Fibroblast of gingiva (primary cell): ENCODE measurements around the gene NEURL1B.
A peak's percentile ranks its signal among the peaks of the same experiment; 100 is the strongest.
"Not testable (repeated sequence)": the region's sequence is repeated elsewhere in the genome, so short reads cannot be mapped to it uniquely, and the experiment has no call there.

ENCODE experiments used
- DNase-seq: peaks from one replicate; pipeline ENCODE4 v3.0.0-alpha.2; 2011; ENCODE audit warnings: low read depth

The NEURL1B gene

GRCh38 chr5:172696171-172696849 lies 55.2 kb downstream of the NEURL1B start:
- DNase-seq, result no peak

GRCh38 chr5:172697123-172698121 lies 56.4 kb downstream of the NEURL1B start:
- peak; percentile 75 for DNase-seq

GRCh38 chr5:172699423-172699822 lies 58.4 kb downstream of the NEURL1B start:
- no peak for DNase-seq

DNA sequence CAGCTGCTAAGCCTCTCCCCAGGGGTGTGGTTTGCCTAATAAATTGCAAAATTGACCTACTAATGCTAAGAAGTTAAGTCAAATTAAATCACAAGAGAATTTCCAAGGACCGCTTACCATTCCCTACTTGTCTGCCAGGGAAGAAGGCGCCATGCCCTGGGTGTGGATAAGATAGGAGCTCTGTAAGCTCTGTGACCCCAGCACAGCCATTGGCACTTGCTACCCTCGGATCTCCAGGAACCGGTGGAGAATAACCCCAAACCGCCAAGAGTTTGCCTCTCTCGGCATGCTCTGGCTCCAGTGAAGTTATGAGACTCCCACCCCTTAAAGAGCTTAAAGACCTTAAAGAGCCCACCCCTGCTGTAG lies 58.9 kb downstream of the NEURL1B start:
- DNase-seq, result no peak

GRCh38 chr5:172700365-172701290 lies 59.6 kb downstream of the NEURL1B start:
- DNase-seq, result no peak

GRCh38 chr5:172701291-172701656 lies 60.2 kb downstream of the NEURL1B start:
- no peak for DNase-seq

GRCh38 chr5:172703952-172704351 lies 62.9 kb downstream of the NEURL1B start:
- no peak for DNase-seq

- no peak for DNase-seq
These were observed 64.6 kb downstream of the NEURL1B start for GRCh38 chr5:172705576-172706084.

GRCh38 chr5:172706796-172707195 lies 65.7 kb downstream of the NEURL1B start:
- DNase-seq, result no peak

GRCh38 chr5:172707285-172708182 lies 66.5 kb downstream of the NEURL1B start:
- DNase-seq, result peak; percentile 62

DNA sequence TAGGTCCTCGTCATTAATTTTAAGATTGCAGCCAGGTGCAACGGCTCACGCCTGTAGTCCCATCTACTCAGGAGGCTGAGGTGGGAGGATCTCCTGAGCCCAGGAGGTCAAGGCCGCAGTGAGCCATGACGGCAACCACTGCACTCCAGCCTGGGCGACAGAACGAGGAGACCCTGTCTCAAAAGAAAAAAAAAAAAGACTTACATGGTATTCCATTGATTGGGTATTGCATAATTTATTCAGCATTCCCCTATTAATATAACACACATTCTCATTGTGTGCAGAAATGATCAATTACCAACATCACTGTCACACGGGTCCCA lies 67.1 kb downstream of the NEURL1B start:
- DNase-seq, result no peak

DNA sequence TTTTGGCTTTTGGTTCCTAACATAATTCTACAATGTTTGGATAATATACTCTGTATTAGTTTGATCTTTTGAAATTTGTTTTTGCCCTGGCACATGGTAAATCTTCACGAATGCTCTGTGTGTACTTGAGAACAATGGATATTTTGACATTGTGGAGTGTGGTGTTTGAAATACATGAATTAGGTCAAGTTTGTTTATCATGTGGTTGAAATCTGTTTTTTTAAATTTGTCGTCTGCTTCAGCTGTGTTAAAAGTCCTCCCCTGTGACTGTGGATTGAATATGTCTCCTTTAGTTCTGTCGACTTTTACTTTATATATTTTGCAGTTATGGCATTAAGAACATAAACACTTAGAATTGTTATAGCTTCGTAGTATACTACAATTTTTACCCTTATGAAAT lies 69.6 kb downstream of the NEURL1B start:
- no peak for DNase-seq

GRCh38 chr5:172711321-172711861 lies 70.3 kb downstream of the NEURL1B start:
- DNase-seq, result not testable (repeated sequence)

GRCh38 chr5:172712610-172713009 lies 71.5 kb downstream of the NEURL1B start:
- no peak for DNase-seq

GRCh38 chr5:172713113-172713808 lies 72.2 kb downstream of the NEURL1B start:
- DNase-seq, result no peak

DNA sequence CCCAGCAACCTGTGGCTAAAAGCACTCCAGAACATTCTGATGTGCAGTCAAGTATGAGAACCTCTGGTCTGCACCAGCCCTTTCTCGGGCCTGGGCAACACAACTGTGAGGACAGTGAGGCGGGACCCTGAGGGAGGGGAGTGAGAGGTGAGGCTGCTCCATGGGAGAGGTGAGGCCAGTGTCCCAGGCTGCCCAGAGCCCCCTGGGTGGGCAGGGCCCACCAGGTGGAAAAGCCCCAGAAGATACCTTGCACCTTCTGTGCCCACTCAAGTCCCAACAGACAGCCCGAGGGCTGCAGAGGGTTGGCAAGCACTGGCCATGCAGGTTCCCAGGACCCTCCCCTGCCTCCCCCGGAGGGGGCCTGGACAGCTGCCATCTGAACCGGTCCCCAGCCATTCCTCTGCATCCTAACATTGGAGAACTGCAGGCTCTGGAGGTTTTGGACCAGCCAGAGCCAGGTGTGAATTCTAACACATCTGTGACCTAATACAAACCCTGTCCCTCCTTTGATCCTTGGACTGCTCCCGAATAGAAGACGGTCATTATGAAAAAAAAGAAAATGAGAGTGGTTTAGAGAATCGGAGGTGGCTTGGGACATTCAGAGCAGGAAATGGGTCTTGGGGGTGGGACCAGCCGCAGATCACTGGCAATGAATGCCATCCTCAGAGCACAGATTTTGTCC lies 72.9 kb downstream of the NEURL1B start:
- no peak for DNase-seq

GRCh38 chr5:172714491-172715420 lies 73.7 kb downstream of the NEURL1B start:
- peak; percentile 72 for DNase-seq

DNA sequence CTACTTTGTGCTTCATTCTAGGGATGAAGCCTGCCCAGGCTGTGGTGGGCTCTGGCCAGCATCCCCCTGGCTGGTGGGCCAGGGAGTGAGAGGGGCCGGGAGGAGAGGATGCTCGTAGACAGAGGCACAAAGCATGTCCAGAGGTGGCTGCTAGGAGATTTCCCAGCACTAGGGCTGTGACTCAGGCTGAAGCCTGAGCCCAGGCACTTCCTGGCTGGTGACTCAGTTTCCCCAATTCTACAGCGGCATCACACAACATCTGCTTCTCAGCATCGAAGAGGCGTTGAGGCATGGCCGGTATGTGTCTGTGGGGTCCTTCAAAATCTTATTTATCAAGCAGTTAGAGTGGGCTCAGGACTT lies 74.3 kb downstream of the NEURL1B start:
- no peak for DNase-seq
